Tracheal epithelial cell (primary cell): ENCODE measurements around the gene CARF. TPM values are rescaled to one million over a fixed set of nuclear protein-coding genes. Genes with fewer than 3 reads are reported as not detected.

ENCODE experiments used
- total RNA-seq: library from RNA; depleted of rRNA; stranded (reverse); fragments of >200 nt; gene quantifications from 2 replicates; pipeline ENCODE4 v1.2.1, GENCODE V29; 2014

The CARF gene
- 3.1 and 4.7 TPM in 2 replicates for total RNA-seq

GRCh38 chr2:202911512-202912341 lies at the start of gene CARF, which contains the start of gene WDR12:
Gene CARF (plus strand): TSS chr2:202912275. CDS start chr2:202941903, 29,628 bp downstream.
Gene WDR12 (minus strand): TSS chr2:202911673. CDS start chr2:202911476, 197 bp downstream.

GRCh38 chr2:202871300-202872141 lies 40.6 kb upstream of the CARF start, which contains the start of gene ICA1L:
Gene ICA1L (minus strand): TSS chr2:202871766. CDS start chr2:202829009, 42,757 bp downstream.

GRCh38 chr2:203014456-203015199 lies 102.6 kb downstream of the CARF start, which contains the start of gene NBEAL1:
Gene NBEAL1 (plus strand): TSS chr2:203014875. CDS start chr2:203016385, 1,510 bp downstream.

Other genes with a start within 250 kb of the CARF start
- gene ICA1L, start 40.5 kb upstream of the CARF start, total RNA-seq = 1.9 TPM in 2 replicates
- gene WDR12, start 602 bp upstream of the CARF start, total RNA-seq = 38.6 and 48.8 TPM in 2 replicates
- gene NBEAL1, start 102.6 kb downstream of the CARF start, total RNA-seq = 43.4 and 57.1 TPM in 2 replicates